Measurements from ENCODE around the gene SP140. TPM values are rescaled to one million over a fixed set of nuclear protein-coding genes. Genes with fewer than 3 reads are reported as not detected.
A peak's percentile ranks its signal among the peaks of the same experiment; 100 is the strongest.

Gene SP140
- total and polyA plus RNA-seq, 10 of the 15 experiments (the other 5 are each of a cell fraction or from before 2014, with no cell fraction given), result 61.7 to 164 (median 90.7) TPM

- TF ChIP-seq CREM (IDR thresholded peaks at IDR 0.05; ENCODE audit: low read depth), result no peak
These were observed 104.5 kb downstream of the SP140 start (continued) for GRCh38 chr2:230329946-230330605.

- ChIA-PET RAD21 (ENCODE audit: unreplicated experiment) (no interaction called here), SMC1A (ENCODE audit: uncharacterized antibody, unreplicated experiment) (no interaction called here), CTCF (no interaction called here), POLR2A (no interaction called here)
- TSS peak; percentile 15 for BruUV-seq (replicated peaks)
- in situ Hi-C loops (cut with MboI), result no loop called here
- H3K9me3 ChIP-seq (replicated peaks; ENCODE audit: control insufficient read depth, insufficient read depth, low read length), result no peaks in the 10 kb centered on the region; the same call in 1 of the 3 replicates
- peaks cover 0 to 3% of the 10 kb centered on the region in 2 experiments; a peak in 1 of 4 replicates for H3K36me3 ChIP-seq (ENCODE audit: control insufficient read depth in 2 of 2, insufficient read depth in 2 of 2, low read length in 1 of 2)
- ATAC-seq (no peak), DNase-seq (ENCODE audit: low read depth, low spot score) (no peak), FAIRE-seq (no peak)
- H3K27me3 ChIP-seq (replicated peaks in 1 of 2; ENCODE audit: control insufficient read depth in 2 of 2, insufficient read depth in 2 of 2, low read length in 1 of 2), result no peaks in the 10 kb centered on the region
- H2AFZ ChIP-seq (ENCODE audit: control insufficient read depth, low read depth, low read length), result no peak overlapping the region
- H3K79me2 ChIP-seq (ENCODE audit: control insufficient read depth, insufficient read depth, low read length), result peaks cover 9% of the 10 kb centered on the region
- no peak overlapping the region for H3K4me3 ChIP-seq
- intact Hi-C loops (cut with micrococcal nuclease; ENCODE audit: unreplicated experiment), result no loop called here
- no peak overlapping the region for H3K27ac ChIP-seq (ENCODE audit: control insufficient read depth, insufficient read depth)
- no peak overlapping the region for H3K4me2 ChIP-seq (ENCODE audit: control insufficient read depth, insufficient read depth)
- no peak overlapping the region for H3K9ac ChIP-seq (ENCODE audit: control insufficient read depth, insufficient read depth, low read length)
- TF ChIP-seq BCLAF1 (IDR thresholded peaks at IDR 0.05) (no peak), ZNF687 (IDR thresholded peaks at IDR 0.05) (no peak), ASH2L (IDR thresholded peaks at IDR 0.05; ENCODE audit: borderline replicate concordance, low read depth) (no peak), LARP7 (IDR thresholded peaks at IDR 0.05) (no peak), NBN (IDR thresholded peaks at IDR 0.05) (no peak), MTA3 (IDR thresholded peaks at IDR 0.05; ENCODE audit: borderline replicate concordance, low read length) (no peak), TAF1 (IDR thresholded peaks at IDR 0.05; ENCODE audit: borderline replicate concordance, low read depth, low read length) (no peak), SIX5 (IDR thresholded peaks at IDR 0.05; ENCODE audit: low read depth, low read length, severe bottlenecking) (no peak), BHLHE40 (IDR thresholded peaks at IDR 0.05; ENCODE audit: borderline replicate concordance in 1 of 2, low read depth in 2 of 2, low read length in 1 of 2) (no peak)
- WGBS (ENCODE audit: insufficient coverage, insufficient replicate concordance, low lambda C conversion rate, missing lambda C conversion rate), result 81% methylated on average over 7 of the region's 7 CpGs
- no peaks in the 10 kb centered on the region for H4K20me1 ChIP-seq (ENCODE audit: control insufficient read depth, insufficient read depth)
- no peaks in the 10 kb centered on the region for H3K4me1 ChIP-seq (ENCODE audit: control insufficient read depth, insufficient read depth, low read length)
These were observed 105.2 kb downstream of the SP140 start for GRCh38 chr2:230330725-230331124.

Measured in GM12878 (cell line).